ENCODE measurements around the gene CISD3.

The CISD3 gene, protein sequence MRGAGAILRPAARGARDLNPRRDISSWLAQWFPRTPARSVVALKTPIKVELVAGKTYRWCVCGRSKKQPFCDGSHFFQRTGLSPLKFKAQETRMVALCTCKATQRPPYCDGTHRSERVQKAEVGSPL

DNA sequence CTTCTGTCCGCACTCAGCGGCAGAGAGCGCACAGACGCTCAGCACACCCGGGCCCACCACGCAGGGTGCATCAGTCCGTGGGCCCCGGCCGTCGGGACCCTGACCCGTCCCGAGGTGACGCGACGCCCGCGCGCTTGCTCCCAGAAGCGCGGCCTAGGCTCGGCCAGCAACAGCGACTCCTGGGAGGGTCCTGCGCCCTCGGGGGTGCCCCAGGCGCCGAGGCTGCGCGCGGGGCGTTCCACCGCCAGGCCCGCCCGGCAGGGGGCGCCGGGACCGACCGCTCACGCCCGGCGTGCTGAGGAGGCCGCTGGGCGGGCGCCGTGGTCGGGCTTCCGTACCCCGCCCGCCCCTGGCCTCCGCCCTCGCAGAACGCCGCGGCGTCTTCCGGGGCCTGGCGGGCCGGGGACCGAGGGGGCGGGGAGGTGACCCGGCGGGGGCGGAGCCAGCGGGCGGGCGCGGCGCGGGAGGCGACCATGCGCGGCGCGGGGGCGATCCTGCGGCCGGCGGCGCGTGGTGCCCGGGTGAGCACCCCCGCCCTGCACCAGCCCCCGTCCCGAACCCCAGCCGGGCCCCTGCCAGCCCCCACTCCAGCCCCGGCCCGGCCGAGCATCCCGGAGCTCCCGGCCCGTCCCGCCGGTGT, at the start of gene CISD3:
TSS of gene CISD3 (plus strand) at position 456 of the 640 bp plus-strand sequence. CDS start at position 474, 18 bp downstream.
- peak; percentile 19 for DNase-seq

DNA sequence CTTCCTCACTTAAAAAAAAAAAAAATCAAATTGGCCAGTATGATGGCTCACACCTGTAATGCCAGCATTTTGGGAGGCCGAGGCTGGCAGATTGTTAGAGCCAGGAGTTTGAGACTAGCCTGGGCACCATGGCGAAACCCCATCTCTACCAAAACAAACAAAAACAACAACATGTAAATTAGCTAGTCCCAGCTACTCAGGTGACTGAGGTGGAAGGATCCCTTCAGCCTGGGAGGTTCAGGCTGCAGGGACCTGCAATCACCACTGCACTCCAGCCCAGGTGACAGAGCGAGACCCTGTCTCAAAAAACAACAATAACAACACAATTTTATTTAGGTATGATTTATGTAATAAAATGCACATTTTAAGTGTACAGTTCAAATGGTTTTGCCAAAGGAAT, 49.0 kb upstream of the CISD3 start:
- no peak for DNase-seq

DNA sequence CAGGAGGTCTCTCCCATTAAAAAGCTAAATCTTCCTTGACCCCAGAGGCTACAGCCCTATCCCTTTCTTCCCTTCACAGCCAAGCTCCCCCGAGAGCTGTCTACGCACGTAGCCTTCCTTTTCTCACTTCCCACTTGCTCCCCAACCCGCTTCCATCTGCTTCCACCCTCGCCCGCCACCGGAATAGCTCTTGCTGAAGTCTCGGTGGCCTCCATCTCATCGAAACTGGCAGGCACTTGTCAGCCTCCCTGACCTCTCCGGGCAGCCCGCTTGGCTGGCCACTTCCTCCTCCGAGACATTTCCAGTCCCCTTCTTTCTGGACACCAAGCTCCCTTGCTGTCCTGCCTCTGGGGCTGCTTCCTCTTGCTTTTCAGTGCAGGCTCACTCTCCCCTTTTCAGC, 44.6 kb upstream of the CISD3 start:
- DNase-seq: no peak

DNA sequence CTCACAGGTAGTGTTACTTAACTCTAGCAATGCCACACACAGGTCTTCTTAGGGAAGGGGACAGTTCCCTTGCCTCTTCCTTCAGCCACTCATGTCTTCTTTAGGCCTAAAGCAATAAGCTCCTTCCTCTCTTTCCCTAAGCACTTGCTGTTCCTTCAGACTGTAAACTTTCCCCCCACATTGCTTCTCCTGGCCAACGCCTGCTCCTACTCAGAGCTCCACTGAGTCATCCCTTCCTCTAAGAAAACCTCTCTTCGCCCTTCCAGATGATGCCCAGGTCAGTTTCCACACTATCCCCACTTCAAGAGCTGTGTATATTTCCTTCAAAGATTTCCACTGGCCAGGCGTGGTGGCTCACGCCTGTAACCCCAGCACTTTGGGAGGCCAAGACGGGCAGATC, 42.9 kb upstream of the CISD3 start:
- no peak for DNase-seq

DNA sequence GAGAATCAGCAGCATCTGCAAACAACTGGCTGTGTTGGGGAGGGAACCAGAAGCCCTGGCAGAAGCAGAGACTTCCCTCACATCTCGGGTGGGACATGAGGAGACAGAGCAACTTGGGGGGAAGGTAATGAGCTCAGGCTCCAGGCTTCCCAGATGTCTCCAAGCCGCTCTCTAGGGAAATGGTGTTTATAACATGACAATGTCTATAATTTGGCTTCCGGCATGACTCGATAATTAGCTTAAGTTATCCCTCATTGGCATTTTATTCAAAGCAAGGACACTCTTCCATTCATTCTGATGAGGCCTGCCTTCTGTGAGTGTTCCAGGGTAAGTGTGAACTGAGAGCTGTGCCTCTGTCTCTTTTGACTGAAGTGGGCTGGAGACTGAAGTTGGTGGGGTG, 39.8 kb upstream of the CISD3 start:
- no peak for DNase-seq

DNA sequence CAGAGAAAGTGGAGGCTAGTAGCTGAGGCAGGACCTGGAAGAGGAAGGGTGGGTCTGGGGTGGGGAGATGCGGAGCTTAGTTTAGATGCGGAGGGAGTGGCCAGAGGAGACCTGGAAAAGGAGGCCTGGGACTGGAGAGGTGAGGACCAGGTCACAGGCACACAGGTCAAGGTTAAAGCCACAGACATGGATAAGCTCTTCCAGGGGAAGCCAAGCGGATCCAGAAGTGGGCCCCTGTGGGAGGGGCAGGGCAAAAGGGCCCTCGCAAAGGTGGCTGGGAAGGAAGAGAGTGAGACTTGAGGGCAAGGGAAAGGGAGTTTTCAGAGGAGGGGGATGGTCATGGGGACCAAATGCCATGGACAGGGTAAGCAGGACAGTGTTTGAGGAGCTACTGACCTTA, 39.0 kb upstream of the CISD3 start:
- no peak for DNase-seq

DNA sequence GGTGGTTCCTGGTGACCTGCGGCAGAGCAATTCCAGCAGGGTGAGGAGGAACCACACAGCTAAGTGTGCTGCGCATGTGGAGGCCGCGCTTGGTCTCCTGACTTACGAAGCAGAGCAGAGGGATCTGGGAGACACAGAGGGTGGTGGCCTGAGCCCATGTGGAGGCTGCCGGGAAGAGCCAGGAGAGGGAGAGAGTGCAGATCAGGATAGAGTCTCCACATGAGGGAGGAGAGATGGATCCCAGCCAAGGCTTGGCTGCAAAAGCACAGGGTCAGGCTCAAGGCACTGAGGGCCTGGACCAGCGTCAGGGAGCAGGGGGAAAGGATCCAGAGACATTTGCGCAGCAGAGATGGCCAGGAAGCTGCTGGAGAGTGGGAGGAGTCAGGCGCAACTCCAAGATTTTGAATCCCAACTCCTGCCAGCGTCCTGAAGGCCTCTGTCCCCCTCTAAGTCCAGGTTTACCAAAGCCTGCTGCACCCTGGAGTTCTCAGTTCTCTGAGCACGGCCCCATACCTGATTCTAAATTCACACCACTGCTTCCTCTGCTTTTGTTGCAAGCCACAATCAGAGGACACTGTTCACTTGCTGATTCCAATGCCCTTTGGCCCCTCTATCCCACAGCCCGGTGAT, 36.3 kb upstream of the CISD3 start:
- peak; percentile 19 for DNase-seq

DNA sequence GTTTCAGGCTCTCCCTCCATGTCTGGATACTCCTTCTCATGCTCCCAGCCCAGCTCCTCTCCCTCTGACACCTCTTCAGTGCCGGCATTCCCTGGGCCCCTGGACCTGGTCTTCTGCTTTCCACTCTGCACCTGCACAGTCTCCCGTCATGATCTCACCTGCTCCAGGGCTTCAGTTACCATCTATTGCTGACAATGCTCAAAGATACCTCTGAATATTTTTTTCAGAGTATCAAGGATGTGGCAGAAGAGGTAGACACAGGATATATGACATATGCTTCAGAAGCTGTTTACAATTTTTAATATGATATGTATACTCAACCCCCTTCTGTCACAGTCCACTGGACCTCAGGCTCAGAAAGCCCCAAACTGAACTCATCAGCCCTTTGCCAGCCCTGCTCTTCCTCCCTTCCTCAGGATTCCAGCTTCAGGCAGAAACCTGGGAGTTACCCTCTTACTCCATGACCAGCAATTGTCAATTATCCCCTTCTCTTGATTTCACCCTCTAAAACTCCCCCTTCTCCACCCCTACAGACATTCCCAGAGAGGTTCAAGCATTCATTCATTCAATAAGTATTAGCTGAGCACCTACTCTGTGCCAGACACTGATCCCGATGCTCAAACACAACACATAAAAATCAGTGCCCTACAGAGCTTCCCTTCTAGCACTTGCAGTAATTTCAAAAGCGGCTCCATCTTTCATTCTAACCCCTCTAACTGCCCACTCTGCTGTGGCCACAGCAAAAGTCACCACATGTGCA, 32.9 kb upstream of the CISD3 start:
- no peak for DNase-seq

DNA sequence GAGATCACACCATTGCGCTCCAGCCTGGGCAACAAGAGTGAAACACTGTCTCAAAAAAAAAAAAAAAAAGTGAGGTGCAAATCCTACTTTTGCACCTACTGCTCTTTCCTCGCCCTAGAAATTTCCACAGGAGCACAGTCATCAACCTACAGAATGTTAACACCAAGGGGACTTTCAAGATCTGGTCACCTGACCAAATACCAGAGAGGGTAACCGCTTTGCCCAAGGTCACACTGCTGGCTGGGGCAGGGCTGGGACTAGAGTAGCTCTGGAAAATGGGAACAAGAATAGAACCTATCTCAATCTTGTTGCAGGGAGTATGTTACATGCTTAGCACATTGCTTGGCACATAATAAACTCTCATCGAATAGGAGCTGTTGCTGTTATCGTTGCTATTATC, 31.4 kb upstream of the CISD3 start:
- no peak for DNase-seq

DNA sequence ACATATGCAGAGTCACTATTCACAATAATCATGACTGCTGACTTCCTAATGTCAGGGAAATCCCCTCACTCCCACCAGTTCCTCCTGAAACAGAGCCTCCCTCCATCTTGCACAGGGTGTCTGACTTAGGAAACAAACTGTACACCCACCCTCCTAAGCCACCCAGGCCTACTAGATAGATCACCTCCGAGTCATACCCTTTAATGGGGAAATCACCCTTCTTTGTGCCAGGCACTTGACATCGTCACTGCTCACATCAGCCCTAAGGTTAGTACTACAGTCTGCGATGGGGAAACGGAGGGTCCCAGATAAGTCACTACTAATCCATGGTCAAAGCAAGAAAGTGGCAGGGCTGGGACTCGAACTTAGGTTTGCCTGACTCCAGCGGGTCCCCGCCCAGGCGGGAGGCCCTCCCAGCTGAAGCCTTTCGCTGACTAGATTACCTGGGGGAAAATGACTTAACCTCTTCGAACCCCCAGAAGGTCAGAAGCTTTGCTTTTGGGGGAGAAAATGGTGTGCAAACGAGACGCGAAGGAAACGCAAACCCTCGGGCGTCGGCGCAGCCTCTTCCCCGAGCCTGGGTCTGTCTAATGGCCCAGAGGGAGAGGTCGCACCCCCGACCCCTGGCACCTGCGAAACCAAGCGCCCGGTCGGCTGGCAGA, 28.5 kb upstream of the CISD3 start:
- no peak for DNase-seq

DNA sequence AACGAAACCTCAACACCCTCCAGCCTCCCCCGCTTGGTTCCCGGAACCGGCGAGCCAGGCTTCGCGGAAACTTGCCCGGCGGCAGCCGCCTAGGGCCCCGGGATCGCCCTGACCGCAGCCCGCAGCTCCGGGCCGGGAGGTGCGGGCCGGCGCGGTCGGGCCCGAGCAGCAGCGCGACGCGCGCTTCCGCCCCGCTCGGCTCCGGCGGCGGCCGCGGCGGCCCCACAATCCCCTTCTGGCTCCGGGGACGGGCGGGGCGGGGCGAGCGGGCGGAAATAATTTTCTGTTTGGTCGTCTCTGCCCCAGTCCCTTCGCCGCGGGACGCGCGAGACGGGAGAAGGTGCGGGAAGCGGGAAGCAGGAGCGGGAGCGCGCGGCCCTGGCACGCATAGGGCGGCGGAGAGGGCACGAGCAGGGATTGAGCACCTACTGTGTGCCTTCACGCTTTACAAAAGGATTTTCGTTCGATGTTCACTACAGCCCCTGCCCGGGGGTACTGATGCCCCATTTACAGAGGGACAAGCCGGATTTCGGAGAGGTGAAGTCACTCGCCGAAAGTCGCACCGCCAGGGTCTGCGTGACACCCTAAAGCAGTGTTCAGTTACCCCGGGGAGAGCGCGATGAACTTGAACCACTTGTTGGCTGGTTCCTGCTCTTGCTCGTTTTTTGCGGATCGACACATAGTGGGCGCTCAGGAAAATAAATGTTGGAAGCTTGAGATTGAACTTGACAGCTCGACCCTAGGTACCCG, 27.8 kb upstream of the CISD3 start:
- DNase-seq: peak; percentile 48

DNA sequence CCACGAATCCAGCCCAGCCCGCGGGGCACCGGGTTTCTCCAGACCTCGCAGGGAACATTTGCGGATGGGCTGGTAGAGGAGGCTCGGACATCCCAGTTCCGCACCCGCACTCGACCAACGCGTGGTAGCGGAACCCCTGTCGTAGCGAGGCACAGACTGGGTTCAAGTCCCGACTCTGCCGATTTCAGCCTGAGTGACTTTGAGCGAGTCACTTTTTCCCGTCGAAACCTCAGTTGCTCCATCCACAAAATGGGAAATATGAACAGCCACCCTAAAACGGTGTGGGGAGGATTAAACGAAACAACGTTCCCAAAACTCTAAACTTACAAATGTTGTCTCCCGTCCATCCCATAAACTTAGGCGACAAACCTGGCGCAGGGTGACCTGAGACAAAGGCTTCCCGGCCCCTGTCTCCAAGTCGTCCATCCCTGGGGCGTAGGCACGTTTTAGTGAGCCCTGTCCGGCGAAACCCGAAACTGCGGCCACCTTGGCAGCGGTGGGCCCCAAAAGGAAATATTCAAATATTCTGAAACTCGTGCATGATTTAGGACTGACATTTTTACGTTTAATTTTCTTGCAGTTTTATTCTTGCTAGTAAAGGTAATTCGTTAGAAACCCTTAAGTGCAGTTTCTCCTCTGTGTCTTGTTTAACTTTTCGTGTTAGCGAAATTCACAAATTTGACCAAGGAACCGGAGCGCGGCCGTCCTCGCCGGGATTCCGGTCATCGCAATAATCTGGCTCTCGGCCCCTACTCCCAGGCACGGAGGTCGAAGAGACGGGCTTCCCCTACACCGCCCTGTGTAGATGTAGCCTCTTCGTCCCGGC, 27.0 kb upstream of the CISD3 start:
- no peak for DNase-seq

DNA sequence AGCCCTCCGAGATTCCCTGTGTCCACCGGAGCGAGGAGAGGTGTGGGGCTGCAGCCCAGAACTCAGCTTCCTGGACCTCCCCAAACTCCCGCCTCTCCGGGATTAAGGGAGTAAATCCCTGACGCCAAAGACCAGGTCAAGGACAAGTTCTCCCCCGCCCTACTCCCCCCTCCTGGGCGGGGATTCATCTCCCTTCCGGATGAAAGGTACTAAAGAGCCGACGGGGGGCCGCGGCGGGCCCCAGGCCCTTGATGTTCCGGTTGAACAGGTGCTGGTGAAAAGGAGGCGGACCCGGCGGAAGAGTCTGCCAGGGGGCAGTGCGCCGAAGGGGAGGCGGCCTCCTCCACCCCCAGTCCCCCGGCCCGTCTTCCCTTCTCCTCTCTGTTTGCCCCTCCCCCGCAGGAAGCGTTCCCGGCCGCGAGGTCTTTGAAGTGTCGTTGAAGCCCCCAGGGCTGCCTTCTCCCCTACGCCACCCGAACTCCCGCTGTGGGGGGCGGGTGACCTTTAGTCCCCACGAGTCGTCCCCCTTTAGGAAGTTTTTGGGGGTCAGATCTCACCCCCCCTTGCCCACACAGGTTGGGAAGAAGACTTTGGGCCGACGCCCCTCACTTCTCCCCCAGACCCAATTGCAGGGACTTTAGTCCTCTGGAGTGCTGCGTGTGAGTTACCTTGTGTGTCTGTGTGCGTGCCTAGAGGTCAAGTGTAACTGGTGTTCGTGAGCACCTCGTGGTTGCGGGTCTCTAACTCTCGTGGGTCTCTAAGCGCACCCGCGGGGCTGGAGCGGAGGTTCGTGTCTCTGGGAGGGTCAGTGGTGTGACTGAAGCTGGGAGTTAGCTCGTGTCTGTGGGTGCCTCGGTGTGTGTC, 26.2 kb upstream of the CISD3 start:
- DNase-seq: peak; percentile 97

DNA sequence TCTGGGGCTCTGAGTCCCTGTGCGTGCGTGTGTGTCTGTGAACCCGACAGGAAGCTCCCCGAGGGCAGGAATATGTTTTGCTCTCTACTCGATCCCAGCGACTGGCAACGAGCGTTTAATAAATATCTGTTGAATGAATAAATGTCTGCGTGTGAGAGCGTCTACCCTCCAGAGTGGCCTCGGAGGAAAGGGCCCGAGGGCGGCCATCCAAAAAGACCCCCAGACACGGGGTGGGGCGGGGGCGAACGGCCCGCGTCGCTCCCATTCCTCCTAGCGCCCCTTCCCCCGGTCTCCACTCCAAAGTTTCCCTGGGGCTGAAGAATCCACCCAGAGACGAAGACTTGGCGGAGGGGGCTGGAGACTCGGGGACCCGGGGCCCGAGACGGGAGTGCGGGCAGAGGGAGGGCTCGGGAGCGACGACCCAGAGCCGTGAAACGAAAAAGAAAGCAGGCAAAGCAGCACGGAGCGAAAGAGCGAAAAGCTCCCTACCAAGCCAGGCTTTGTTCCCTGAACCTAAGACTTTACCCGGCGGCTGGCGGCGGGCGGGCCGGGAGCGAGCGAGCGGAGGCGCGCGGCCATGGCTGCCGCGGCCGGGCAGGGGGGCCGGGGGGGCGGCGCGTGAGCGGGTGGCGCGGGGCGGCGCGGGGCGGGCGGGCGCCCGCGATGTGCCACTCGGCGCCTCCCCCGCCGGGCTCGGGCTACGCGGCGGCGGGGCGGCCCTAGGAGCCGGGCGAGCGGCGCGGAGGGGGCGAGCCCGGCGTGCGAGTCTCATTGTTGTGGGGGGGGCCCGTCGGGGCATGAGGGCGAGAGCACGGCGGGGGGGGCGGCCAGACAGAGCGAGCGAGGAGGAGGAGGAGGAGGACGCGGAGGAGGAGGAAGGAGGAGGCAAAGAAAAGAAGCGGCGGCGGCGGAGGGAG, 25.3 kb upstream of the CISD3 start, which contains the start of gene MLLT6:
TSS of gene MLLT6 (plus strand) at position 668 of the 917 bp plus-strand sequence. CDS start 360 bp downstream, outside the sequence.
- peak; percentile 17 for DNase-seq

DNA sequence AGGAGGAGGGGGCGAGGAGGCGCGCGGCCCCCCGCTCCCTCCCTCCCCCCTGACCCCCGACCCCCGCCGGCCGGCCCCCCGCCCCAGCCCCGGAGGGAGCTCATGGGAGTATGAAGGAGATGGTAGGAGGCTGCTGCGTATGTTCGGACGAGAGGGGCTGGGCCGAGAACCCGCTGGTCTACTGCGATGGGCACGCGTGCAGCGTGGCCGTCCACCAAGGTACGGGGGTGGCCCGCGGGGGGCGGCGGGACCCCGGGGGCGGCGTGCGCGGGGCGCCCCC, 24.7 kb upstream of the CISD3 start:
- no peak for DNase-seq

DNA sequence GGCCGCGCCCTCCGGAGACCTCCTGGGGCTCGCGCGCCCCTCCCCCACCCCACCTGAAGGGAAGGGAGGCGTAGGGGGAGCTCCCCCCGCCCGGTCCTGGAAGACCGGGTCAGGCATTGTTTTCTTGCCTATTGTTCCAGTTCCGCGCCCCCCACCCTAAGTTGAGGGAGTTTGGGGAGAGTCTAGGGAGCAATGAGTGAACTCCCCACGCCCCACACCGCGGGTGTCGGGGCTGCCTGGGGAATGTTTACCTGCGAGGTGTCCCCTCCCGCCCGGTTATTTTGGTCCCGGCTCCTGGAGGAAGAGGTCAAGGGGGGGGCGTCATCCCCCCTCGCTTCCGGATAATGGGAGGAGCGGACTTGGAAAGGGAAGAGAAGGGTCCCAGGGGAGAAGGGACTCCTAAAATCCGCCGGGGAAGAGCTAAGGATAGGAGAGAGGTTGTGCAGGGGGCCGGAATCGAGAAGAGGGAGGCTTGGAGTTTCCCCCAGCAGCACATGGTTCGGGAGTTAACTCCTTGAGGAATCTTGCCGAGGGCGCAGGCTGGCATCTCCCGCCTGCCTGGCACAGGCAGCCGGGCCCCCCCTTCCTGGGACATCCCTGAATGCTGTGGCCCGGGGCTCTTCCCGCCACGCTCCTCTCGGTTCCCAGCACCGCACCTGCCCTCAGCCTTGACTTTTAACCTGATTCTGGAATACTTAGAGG, 24.2 kb upstream of the CISD3 start:
- no peak for DNase-seq

DNA sequence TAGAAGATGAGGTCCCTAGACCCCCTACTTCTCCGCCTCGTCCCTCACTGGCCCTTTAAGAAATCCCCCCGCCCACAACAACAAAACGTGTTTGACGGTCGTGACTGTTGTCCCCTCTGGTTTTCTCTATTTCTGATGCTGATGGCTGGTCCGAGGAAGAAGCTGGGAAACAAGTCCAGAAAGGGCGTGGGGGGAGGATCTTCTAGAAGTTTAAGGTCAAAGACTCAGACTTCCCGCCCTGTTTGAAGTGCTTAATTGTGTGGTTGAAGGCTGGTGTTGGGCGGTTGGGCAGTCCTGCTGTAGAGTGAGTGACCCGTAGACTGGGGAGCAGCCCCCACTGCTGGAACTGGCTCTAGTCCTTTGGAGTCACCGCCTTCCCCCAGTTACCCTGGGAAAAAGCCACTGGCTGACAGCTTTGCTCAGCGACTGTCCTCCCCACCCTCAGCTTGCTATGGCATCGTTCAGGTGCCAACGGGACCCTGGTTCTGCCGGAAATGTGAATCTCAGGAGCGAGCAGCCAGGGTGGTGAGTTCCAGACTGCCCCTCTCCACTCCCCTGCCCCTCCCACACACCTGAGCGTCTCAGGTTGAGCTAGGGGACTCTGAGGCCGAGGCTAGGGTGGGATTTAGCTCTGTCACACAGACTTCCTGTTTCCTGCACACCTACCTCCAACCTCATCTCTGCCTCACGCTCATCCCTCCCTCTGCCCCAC, 23.5 kb upstream of the CISD3 start:
- no peak for DNase-seq

DNA sequence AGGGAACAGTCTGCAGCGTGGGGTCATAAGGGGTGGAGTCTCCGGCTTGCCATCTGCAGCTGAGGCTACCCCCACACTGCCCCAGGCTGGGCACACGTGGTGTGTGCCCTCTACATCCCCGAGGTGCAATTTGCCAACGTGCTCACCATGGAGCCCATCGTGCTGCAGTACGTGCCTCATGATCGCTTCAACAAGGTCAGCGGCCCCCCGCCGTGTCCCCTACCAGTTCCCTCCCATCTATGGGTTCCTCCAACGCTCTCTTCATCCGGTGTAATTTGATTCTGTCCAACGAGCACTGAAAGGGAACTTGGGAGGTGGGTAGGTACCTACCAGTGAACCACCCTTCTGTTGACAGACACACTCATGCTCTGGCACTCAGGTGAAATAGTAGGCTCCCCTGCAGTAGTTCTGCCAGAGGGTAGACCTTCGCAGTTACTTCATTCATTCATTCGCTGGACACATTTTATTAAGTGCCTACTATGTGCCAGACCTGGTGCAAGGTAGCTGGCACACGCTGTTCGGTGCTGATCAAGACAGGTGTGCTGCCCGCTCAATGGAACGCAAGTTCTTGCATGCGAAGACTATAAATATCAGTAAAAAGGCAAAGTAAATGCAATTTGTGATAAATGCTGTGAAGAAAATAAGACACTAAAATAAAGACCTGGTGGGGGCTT, 22.3 kb upstream of the CISD3 start:
- no peak for DNase-seq

Measured in SHP77 treated with DMSO at 0.1 percent for 48 hours (cell line).